CD14-positive monocyte (primary cell): Measurements from ENCODE around the gene LCN2. TPM values are rescaled to one million over a fixed set of nuclear protein-coding genes. Genes with fewer than 3 reads are reported as not detected.

ENCODE experiments used
- DNase-seq, 3 donors: peaks; one replicate each; pipeline ENCODE4 v3.0.0-alpha.2; 2011 to 2022
- H2AFZ ChIP-seq: 2 replicates; pipeline ENCODE4 v1.6.0; 2012; ENCODE audit warnings: mild to moderate bottlenecking, low read depth, low read length, inconsistent platforms; ENCODE audit not compliant: insufficient read depth, poor library complexity, severe bottlenecking
- H3K27ac ChIP-seq, 2 donors: 1 replicate in 1 of 2; 2 replicates in 1 of 2; pipeline ENCODE4 v1.5.1; 2012 to 2013; ENCODE audit warnings: low read length in 2 of 2, control low read depth in 1 of 2, inconsistent platforms in 1 of 2, low read depth in 1 of 2, mild to moderate bottlenecking in 1 of 2
- H3K27me3 ChIP-seq, 2 donors: one replicate each; pipeline versions ENCODE4 v1.6.0 to v1.6.1; 2011 to 2013; ENCODE audit warnings: low read length in 2 of 2; ENCODE audit not compliant: control insufficient read depth in 2 of 2, insufficient read depth in 2 of 2
- H3K36me3 ChIP-seq, 2 donors: replicated peaks in 1 of 2; 1 replicate in 1 of 2; 2 replicates in 1 of 2; pipeline versions ENCODE4 v1.5.1 to v1.6.1; 2012 to 2013; ENCODE audit warnings: low read length in 2 of 2, control low read depth in 1 of 2, inconsistent platforms in 1 of 2, mild to moderate bottlenecking in 1 of 2; ENCODE audit not compliant: insufficient read depth in 2 of 2, control insufficient read depth in 1 of 2
- H3K4me1 ChIP-seq, 2 donors: 1 replicate in 1 of 2; 2 replicates in 1 of 2; pipeline versions ENCODE4 v1.5.1 to v1.6.1; 2012 to 2013; ENCODE audit warnings: low read length in 2 of 2, control low read depth in 1 of 2, inconsistent platforms in 1 of 2, mild to moderate bottlenecking in 1 of 2, moderate library complexity in 1 of 2; ENCODE audit not compliant: insufficient read depth in 2 of 2, control insufficient read depth in 1 of 2
- H3K4me2 ChIP-seq: replicated peaks from 2 replicates; pipeline ENCODE3; 2012; ENCODE audit warnings: low read length, moderate library complexity, mild to moderate bottlenecking; ENCODE audit not compliant: poor library complexity, severe bottlenecking; ENCODE audit errors: extremely low read depth
- H3K4me3 ChIP-seq, 3 experiments: fragments of 200-600 bp in 1 of 3; sonication (generic) in 1 of 3; replicated peaks in 1 of 3; 1 replicate in 2 of 3; 2 replicates in 1 of 3; pipeline ENCODE4 v1.5.1; 2011 to 2013; ENCODE audit warnings: low read length in 3 of 3, mild to moderate bottlenecking in 3 of 3, control low read depth in 2 of 3, low read depth in 2 of 3, inconsistent platforms in 1 of 3, moderate library complexity in 1 of 3
- H3K79me2 ChIP-seq: 2 replicates; pipeline ENCODE4 v1.6.0; 2012; ENCODE audit warnings: mild to moderate bottlenecking, control low read depth, inconsistent platforms, low read length, moderate library complexity; ENCODE audit not compliant: insufficient read depth
- H3K9ac ChIP-seq: 2 replicates; pipeline ENCODE4 v1.6.0; 2017; ENCODE audit warnings: low read length, mild to moderate bottlenecking; ENCODE audit not compliant: insufficient read depth, poor library complexity, severe bottlenecking
- H3K9me3 ChIP-seq, 2 donors: replicated peaks in 1 of 2; 1 replicate in 1 of 2; 2 replicates in 1 of 2; pipeline versions ENCODE4 v1.5.1 to v1.6.1; 2012 to 2013; ENCODE audit warnings: low read length in 2 of 2, control low read depth in 1 of 2; ENCODE audit not compliant: control insufficient read depth in 1 of 2, insufficient read depth in 1 of 2
- H4K20me1 ChIP-seq: 2 replicates; pipeline ENCODE4 v1.6.0; 2012; ENCODE audit warnings: mild to moderate bottlenecking, low read length, control low read depth, moderate library complexity; ENCODE audit not compliant: insufficient read depth
- H3K27ac Mint-ChIP-seq, 7 donors: one replicate each; pipeline ENCODE4 v1.8.0; 2020; ENCODE audit warnings: mild to moderate bottlenecking in 7 of 7, mixed read lengths in 7 of 7, moderate library complexity in 6 of 7, inconsistent platforms in 2 of 7
- H3K27me3 Mint-ChIP-seq, 3 donors: one replicate each; pipeline ENCODE4 v1.8.0; 2021 to 2022; ENCODE audit warnings: low read depth in 3 of 3, mild to moderate bottlenecking in 3 of 3, mixed read lengths in 3 of 3, moderate library complexity in 3 of 3, inconsistent platforms in 1 of 3
- H3K36me3 Mint-ChIP-seq, 2 donors: one replicate each; pipeline ENCODE4 v1.8.0; 2020; ENCODE audit warnings: mixed read lengths in 2 of 2, inconsistent platforms in 1 of 2, mild to moderate bottlenecking in 1 of 2
- H3K4me1 Mint-ChIP-seq: one replicate; pipeline ENCODE4 v1.8.0; 2020; ENCODE audit warnings: mild to moderate bottlenecking, mixed read lengths
- H3K4me3 Mint-ChIP-seq, 2 donors: one replicate each; pipeline ENCODE4 v1.8.0; 2020; ENCODE audit warnings: mild to moderate bottlenecking in 2 of 2, mixed read lengths in 2 of 2, moderate library complexity in 1 of 2
- H3K9me3 Mint-ChIP-seq, 7 donors: one replicate each; pipeline ENCODE4 v1.8.0; 2020 to 2022; ENCODE audit warnings: mixed read lengths in 7 of 7, mild to moderate bottlenecking in 6 of 7, moderate library complexity in 6 of 7, inconsistent platforms in 2 of 7
- CTCF ChIP-seq: fragments of 200-600 bp; IDR thresholded peaks from one replicate; pipeline ENCODE4 v1.8.0; 2022; ENCODE audit warnings: antibody characterized with exemption, mild to moderate bottlenecking
- WGBS: methylation state at CpG from one replicate; pipeline ENCODE4 v1.1.5; 2013; ENCODE audit warnings: missing lambda C conversion rate; ENCODE audit not compliant: insufficient coverage; 5-methylcytosine and 5-hydroxymethylcytosine counted together
- intact Hi-C, 2 donors: fragments of 100-400 bp; cut with micrococcal nuclease; formaldehyde crosslinking; loops; one replicate each; pipeline versions ENCODE4 v1.15.0 to v1.15.1; 2023
- polyA plus RNA-seq, 3 donors: library from polyadenylated mRNA; depleted of rRNA in 1 of 3; unstranded in 2 of 3; stranded (reverse) in 1 of 3; fragments of 300-500 nt in 2 of 3; fragments of >200 nt in 1 of 3; fragmentation: Illumina TruSeq in 2 of 3; gene quantifications; 1 replicate in 2 of 3; 2 replicates in 1 of 3; pipeline ENCODE4 v1.2.3, GENCODE V29; 2012 to 2021

The LCN2 gene
- polyA plus RNA-seq, 3 donors, result 0.83 TPM; not detected in 2

- Mint-ChIP-seq H3K36me3 (peaks cover 79 to 97% of the 10 kb centered on the region in 2 donors), H3K27ac (no peak overlapping the region), H3K9me3 (peaks cover 3 to 26% (median 14%) of the 10 kb centered on the region in 7 donors), H3K4me3 (no peak overlapping the region), H3K4me1 (no peaks in the 10 kb centered on the region), H3K27me3 (peaks cover 0 to 4% (median 0%) of the 10 kb centered on the region in 3 donors)
- Histone ChIP-seq H3K9me3 (peaks cover 5 to 16% of the 10 kb centered on the region in 2 donors), H4K20me1 (no peaks in the 10 kb centered on the region), H3K9ac (no peak overlapping the region), H3K36me3 (peaks cover 74 to 89% of the 10 kb centered on the region in 2 donors), H3K4me3 (no peak overlapping the region), H3K27ac (no peak overlapping the region), H2AFZ (no peak overlapping the region), H3K79me2 (no peaks in the 10 kb centered on the region), H3K27me3 (no peaks in the 10 kb centered on the region), H3K4me1 (no peaks in the 10 kb centered on the region), H3K4me2 (no peak overlapping the region)
- intact Hi-C loops, result no loop called here
- no peak for TF ChIP-seq CTCF
- WGBS, result 100% methylated on average over 11 of the region's 11 CpGs
- DNase-seq, result no peak
These were observed 29.7 kb downstream of the LCN2 start for GRCh38 chr9:128178806-128179431.

- intact Hi-C loops, result no loop called here
- H3K27me3 Mint-ChIP-seq, result peaks cover 0 to 2% (median 0%) of the 10 kb centered on the region in 3 donors
- H3K36me3 Mint-ChIP-seq, result peaks cover 73 to 96% of the 10 kb centered on the region in 2 donors
- no peak overlapping the region for H3K9ac ChIP-seq
- no peaks in the 10 kb centered on the region for H3K4me1 Mint-ChIP-seq
- H3K79me2 ChIP-seq, result no peaks in the 10 kb centered on the region
- no peak overlapping the region for H3K4me3 ChIP-seq
- peaks cover 3 to 26% (median 14%) of the 10 kb centered on the region in 7 donors for H3K9me3 Mint-ChIP-seq
- H3K9me3 ChIP-seq, result peaks cover 5 to 16% of the 10 kb centered on the region in 2 donors
- no peak for TF ChIP-seq CTCF
- H3K4me3 Mint-ChIP-seq, result no peak overlapping the region
- DNase-seq, result no peak
- no peaks in the 10 kb centered on the region for H4K20me1 ChIP-seq
- no peak overlapping the region for H3K27ac ChIP-seq
- no peak overlapping the region for H3K4me2 ChIP-seq
- peaks cover 78 to 83% of the 10 kb centered on the region in 2 donors for H3K36me3 ChIP-seq
- no peaks in the 10 kb centered on the region for H3K4me1 ChIP-seq
- H3K27ac Mint-ChIP-seq, result no peak overlapping the region
- H2AFZ ChIP-seq, result no peak overlapping the region
- 98% methylated on average over 5 of the region's 8 CpGs for WGBS
- H3K27me3 ChIP-seq, result no peaks in the 10 kb centered on the region
These were observed 30.7 kb downstream of the LCN2 start for GRCh38 chr9:128180001-128180400.
